OCI-LY3 (cell line): ENCODE data around the gene SLC28A1.

Experiments used
- EZH2phosphoT487 ChIP-seq: fragments of 200-600 bp; shearing (Covaris generic); IDR thresholded peaks from 2 replicates; pipeline ENCODE4 v1.6.1; 2018; ENCODE audit warnings: antibody characterized with exemption, mixed run types, low read depth
- TF ChIP-seq, protein P1 (sequence below): fragments of 200-600, 300-600 bp; sonication (generic); IDR thresholded peaks from 2 replicates; pipeline ENCODE4 v1.5.1; 2014; ENCODE audit warnings: antibody characterized with exemption, low read length, low read depth

GRCh38 chr15:84938726-84939125 is 54.3 kb downstream of the SLC28A1 start:
- TF ChIP-seq, protein P1, sequence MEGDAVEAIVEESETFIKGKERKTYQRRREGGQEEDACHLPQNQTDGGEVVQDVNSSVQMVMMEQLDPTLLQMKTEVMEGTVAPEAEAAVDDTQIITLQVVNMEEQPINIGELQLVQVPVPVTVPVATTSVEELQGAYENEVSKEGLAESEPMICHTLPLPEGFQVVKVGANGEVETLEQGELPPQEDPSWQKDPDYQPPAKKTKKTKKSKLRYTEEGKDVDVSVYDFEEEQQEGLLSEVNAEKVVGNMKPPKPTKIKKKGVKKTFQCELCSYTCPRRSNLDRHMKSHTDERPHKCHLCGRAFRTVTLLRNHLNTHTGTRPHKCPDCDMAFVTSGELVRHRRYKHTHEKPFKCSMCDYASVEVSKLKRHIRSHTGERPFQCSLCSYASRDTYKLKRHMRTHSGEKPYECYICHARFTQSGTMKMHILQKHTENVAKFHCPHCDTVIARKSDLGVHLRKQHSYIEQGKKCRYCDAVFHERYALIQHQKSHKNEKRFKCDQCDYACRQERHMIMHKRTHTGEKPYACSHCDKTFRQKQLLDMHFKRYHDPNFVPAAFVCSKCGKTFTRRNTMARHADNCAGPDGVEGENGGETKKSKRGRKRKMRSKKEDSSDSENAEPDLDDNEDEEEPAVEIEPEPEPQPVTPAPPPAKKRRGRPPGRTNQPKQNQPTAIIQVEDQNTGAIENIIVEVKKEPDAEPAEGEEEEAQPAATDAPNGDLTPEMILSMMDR, result no peak
- TF ChIP-seq EZH2phosphoT487, result no peak
